Common myeloid progenitor, CD34-positive (primary cell): ENCODE data around the gene CBFA2T3.

ENCODE experiments used
- CTCF ChIA-PET: fragments of 350-600 bp; sonication (Branson Sonifier 250); formaldehyde crosslinking; loops from one replicate; lab custom pipeline; 2021; ENCODE audit warnings: antibody characterized with exemption; lab: Charles Lee
- POLR2A ChIA-PET: fragments of 350-600 bp; sonication (Branson Sonifier 250); formaldehyde crosslinking; loops from one replicate; lab custom pipeline; 2021; ENCODE audit warnings: antibody characterized with exemption; lab: Charles Lee
- DNase-seq, 3 donors: peaks; one replicate each; pipeline versions ENCODE4 v3.0.0 to v3.0.0-alpha.2; 2013
- H3K27ac ChIP-seq, 2 experiments: 1 replicate in 1 of 2; 2 replicates in 1 of 2; pipeline ENCODE4 v1.7.0; 2013; ENCODE audit warnings: inconsistent platforms in 2 of 2, low read length in 2 of 2, mild to moderate bottlenecking in 2 of 2, low read depth in 1 of 2, moderate library complexity in 1 of 2; ENCODE audit not compliant: severe bottlenecking in 2 of 2, insufficient read depth in 1 of 2, poor library complexity in 1 of 2
- H3K27me3 ChIP-seq, 5 experiments: replicated peaks in 2 of 5; 1 replicate in 3 of 5; 2 replicates in 2 of 5; pipeline versions ENCODE4 v1.6.1 to v1.7.0; 2013; ENCODE audit warnings: low read length in 4 of 5, mild to moderate bottlenecking in 2 of 5, moderate library complexity in 2 of 5, inconsistent platforms in 1 of 5; ENCODE audit not compliant: insufficient read depth in 5 of 5, control insufficient read depth in 4 of 5
- H3K36me3 ChIP-seq, 4 experiments: 1 replicate in 2 of 4; 2 replicates in 2 of 4; pipeline versions ENCODE4 v1.6.1 to v1.7.0; 2013; ENCODE audit warnings: low read length in 3 of 4, control low read depth in 1 of 4, mild to moderate bottlenecking in 1 of 4; ENCODE audit not compliant: control insufficient read depth in 4 of 4, insufficient read depth in 4 of 4
- H3K4me1 ChIP-seq, 4 experiments: 1 replicate in 3 of 4; 2 replicates in 1 of 4; pipeline versions ENCODE4 v1.6.1 to v1.7.1; 2013; ENCODE audit warnings: low read length in 3 of 4, mild to moderate bottlenecking in 3 of 4, control low read depth in 1 of 4, inconsistent platforms in 1 of 4, moderate library complexity in 1 of 4; ENCODE audit not compliant: control insufficient read depth in 4 of 4, insufficient read depth in 4 of 4; ENCODE audit errors: control extremely low read depth in 1 of 4
- H3K4me3 ChIP-seq, 7 experiments: 1 replicate in 4 of 7; 2 replicates in 3 of 7; pipeline versions ENCODE4 v1.5.1 to v1.7.0; 2013; ENCODE audit warnings: mild to moderate bottlenecking in 7 of 7, low read length in 6 of 7, moderate library complexity in 6 of 7, inconsistent platforms in 2 of 7, low read depth in 2 of 7, control low read depth in 1 of 7; ENCODE audit not compliant: insufficient read depth in 4 of 7, control insufficient read depth in 1 of 7; ENCODE audit errors: extremely low read depth in 1 of 7
- H3K9me3 ChIP-seq, 5 experiments: 1 replicate in 4 of 5; 2 replicates in 1 of 5; pipeline versions ENCODE4 v1.6.1 to v1.7.1; 2013; ENCODE audit warnings: low read length in 4 of 5, mild to moderate bottlenecking in 2 of 5, inconsistent platforms in 1 of 5, low read depth in 1 of 5, moderate library complexity in 1 of 5; ENCODE audit not compliant: control insufficient read depth in 4 of 5, insufficient read depth in 2 of 5; ENCODE audit errors: control extremely low read depth in 1 of 5
- WGBS: methylation state at CpG from one replicate; pipeline ENCODE4 v1.1.5; 2013; ENCODE audit not compliant: insufficient coverage; 5-methylcytosine and 5-hydroxymethylcytosine counted together

The CBFA2T3 gene

DNA sequence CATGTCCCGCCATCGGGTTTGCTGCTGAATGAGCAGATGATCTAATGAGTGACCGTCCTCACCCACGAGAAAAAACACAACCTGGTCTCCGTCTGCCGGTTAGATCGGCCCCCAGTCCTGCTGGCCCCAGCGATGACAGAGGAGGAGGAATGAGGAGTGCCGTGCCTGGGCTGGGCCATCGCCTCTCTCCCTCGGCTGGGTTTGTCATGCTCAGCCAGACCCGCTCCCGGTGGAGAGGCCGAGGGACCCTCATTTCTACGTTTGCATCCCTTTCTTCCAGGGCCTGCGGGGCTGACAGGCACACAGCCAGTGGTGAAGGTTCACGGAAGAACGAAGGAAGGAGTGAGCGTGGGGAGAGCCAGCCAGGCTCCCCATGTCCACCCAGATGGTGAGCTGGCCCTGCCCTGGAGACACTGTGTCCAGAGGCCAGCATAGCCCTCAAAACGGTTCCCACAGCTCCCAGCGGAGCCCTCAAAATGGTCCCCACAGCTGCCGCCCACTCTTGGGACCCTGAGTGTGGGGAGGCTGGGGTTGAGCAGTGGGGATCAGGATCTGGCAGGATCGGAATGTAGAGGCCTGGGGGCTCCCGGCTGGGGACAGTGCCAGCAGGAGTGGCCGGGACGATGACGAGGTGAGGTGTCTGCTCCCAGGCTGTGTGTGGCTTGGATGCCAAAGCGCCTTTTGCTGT lies 23.9 kb downstream of the CBFA2T3 start:
- no peaks in the 10 kb centered on the region for H3K27me3 ChIP-seq
- no peak overlapping the region for H3K4me3 ChIP-seq
- H3K9me3 ChIP-seq = no peaks in the 10 kb centered on the region
- WGBS = 98% methylated on average over 26 of the region's 28 CpGs
- peak overlapping the region in 1 of 2 experiments; percentile 54 for H3K27ac ChIP-seq
- no peak for DNase-seq
- H3K36me3 ChIP-seq = peaks cover 0 to 33% (median 14%) of the 10 kb centered on the region in 4 experiments
- peaks cover 0 to 27% (median 23%) of the 10 kb centered on the region in 4 experiments for H3K4me1 ChIP-seq
- CTCF ChIA-PET = no interaction called here
- POLR2A ChIA-PET = no interaction called here

DNA sequence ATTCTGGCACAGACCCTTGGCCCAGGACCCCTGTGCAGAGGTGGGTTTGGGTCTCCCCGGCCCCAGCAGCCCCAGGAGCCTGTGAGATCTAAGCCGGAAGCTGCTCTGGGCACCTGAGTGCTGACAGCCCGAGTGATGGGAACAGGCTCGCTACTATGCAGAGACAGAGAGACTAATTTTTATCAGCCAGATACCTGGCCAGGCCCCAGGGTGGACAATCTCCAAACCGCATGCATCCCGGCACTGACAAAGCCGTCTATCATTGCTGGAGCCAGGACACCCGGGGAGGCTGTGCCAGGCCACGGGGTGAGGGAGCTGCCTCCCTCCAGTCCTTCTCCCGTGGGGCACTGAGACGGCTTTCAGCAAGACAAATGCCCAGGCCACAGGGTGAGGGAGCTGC lies 25.0 kb downstream of the CBFA2T3 start:
- ChIA-PET POLR2A (no interaction called here), CTCF (no interaction called here)
- no peak overlapping the region for H3K27ac ChIP-seq
- H3K9me3 ChIP-seq = no peaks in the 10 kb centered on the region
- 92% methylated on average over 11 of the region's 11 CpGs for whole genome bisulfite sequencing
- H3K4me3 ChIP-seq = no peak overlapping the region
- peaks cover 3 to 32% (median 15%) of the 10 kb centered on the region in 4 experiments for H3K36me3 ChIP-seq
- no peak for DNase-seq
- H3K4me1 ChIP-seq = peaks cover 0 to 15% (median 13%) of the 10 kb centered on the region in 4 experiments
- no peaks in the 10 kb centered on the region for H3K27me3 ChIP-seq

DNA sequence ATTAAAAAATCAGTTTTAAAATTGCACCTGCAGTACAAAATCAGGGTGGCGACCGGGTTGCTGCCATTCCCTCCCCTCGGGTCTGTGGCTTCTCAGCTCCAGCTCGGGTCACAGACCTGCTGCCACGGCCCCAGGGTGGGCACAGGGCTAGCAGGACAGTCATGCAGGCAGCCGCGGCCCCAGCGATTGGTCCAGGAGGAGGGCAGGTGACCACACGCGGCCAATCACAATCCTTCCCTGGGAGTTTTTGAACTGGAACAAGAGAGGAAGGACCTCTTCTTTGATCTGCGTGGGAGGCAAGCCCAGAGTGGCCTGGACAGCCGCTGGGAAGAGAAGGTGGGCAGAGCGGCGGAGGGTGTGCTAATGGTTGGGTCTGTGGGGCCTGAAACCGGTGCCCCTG lies 25.5 kb downstream of the CBFA2T3 start:
- WGBS = 98% methylated on average over 14 of the region's 15 CpGs
- Histone ChIP-seq H3K9me3 (no peaks in the 10 kb centered on the region), H3K36me3 (peaks cover 3 to 30% (median 15%) of the 10 kb centered on the region in 4 experiments), H3K4me3 (no peak overlapping the region), H3K27ac (no peak overlapping the region), H3K4me1 (peaks cover 0 to 12% (median 9%) of the 10 kb centered on the region in 4 experiments), H3K27me3 (no peaks in the 10 kb centered on the region)
- ChIA-PET CTCF (no interaction called here), POLR2A (no interaction called here)
- DNase-seq = no peak

DNA sequence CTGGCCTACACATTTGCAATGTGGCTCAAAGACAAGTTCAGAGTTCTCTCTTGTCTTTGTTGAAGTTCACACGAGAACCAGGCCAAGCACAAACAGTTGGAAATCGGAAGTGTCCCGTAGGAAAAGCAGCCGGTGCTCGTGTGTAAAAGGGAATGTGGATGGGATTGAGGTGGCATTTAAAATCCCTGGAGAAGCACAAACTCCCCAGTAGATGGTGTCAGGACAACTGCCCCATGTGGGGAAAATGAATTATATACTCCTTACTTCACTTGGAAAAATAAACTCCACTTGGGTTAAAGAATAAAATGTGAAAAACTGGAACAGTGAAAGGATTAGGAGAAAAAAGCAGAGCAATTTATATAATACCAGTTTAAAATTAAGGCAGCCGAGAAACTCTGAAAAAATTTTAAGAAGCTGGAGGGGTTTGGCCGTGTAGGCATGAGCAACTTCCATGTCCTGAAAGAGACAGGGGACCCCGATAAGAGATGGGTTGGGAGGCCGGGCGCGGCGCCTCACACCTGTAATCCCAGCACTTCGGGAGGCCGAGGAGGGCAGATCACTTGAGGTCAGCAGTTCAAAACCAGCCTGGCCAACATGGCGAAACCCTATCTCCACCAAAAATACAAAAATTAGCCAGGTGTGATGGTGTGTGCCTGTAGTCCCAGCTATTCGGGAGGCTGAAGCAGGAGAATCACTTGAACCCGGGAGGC lies 28.1 kb downstream of the CBFA2T3 start:
- ChIA-PET POLR2A (no interaction called here), CTCF (interaction anchor here (1.0 kb wide), 1 partner anchor 8 kb away, joined by 3 read pairs; no protein-coding TSS in a partner anchor)
- DNase-seq = no peak
- 92% methylated on average over 10 of the region's 17 CpGs for WGBS
- H3K9me3 ChIP-seq = no peaks in the 10 kb centered on the region
- H3K4me1 ChIP-seq = peaks cover 0 to 20% (median 15%) of the 10 kb centered on the region in 4 experiments
- no peak overlapping the region for H3K4me3 ChIP-seq
- peaks cover 3 to 24% (median 15%) of the 10 kb centered on the region in 4 experiments for H3K36me3 ChIP-seq
- H3K27me3 ChIP-seq = no peaks in the 10 kb centered on the region
- H3K27ac ChIP-seq = no peak overlapping the region

DNA sequence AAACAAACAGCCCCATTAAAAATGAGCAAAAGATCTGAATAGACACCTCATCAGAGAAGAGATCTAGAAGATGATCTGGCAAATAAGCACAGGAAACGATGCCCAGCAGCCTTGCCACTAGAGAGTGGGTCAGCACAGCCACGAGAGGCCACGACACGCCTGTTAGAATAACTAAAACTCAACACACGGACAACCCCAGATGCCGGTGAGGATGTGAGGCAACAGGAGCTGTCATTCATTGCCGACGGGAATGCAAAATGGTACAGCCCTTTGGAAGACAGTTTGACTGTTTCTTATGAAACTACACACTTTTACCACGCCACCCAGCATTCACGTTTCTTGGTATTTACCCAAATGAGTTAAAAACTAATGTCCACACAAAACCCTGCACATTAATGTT lies 31.5 kb downstream of the CBFA2T3 start:
- peak overlapping the region in 1 of 7 experiments; percentile 25 for H3K4me3 ChIP-seq
- no peak for DNase-seq
- 63% methylated on average over 4 of the region's 10 CpGs for WGBS
- peak overlapping the region in 1 of 2 experiments; percentile 6 for H3K27ac ChIP-seq
- POLR2A ChIA-PET = interaction anchor here (0.6 kb wide), 1 partner anchor 23 kb away, joined by 3 read pairs; no protein-coding TSS in a partner anchor
- H3K36me3 ChIP-seq = peaks cover 3 to 27% (median 10%) of the 10 kb centered on the region in 4 experiments
- H3K9me3 ChIP-seq = no peaks in the 10 kb centered on the region
- CTCF ChIA-PET = interaction anchor here (2.1 kb wide), 1 partner anchor 210 kb away, joined by 8 read pairs; no protein-coding TSS in a partner anchor
- H3K4me1 ChIP-seq = peaks cover 0 to 37% (median 34%) of the 10 kb centered on the region in 4 experiments
- no peaks in the 10 kb centered on the region for H3K27me3 ChIP-seq

DNA sequence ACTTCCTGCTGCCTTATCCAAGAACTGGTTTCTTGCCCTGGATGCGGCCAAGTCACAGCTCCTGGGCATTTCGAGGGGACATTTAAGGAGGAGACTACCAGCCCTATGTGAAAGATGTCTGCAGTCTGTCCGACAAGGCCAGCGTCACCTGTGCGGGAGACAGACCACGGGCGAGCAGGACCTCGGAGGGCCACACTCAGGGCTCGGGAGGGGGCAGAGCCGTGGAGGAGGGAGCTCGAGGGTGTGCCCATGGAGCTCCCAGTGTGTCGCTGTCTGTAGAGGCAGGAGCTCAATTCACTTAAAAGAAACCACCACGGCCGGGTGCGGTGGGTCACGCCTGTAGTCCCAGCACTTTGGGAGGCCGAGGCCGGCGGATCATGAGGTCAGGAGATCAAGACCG lies 33.3 kb downstream of the CBFA2T3 start:
- H3K36me3 ChIP-seq = peaks cover 3 to 32% (median 8%) of the 10 kb centered on the region in 4 experiments
- H3K4me1 ChIP-seq = peaks cover 0 to 55% (median 49%) of the 10 kb centered on the region in 4 experiments
- H3K4me3 ChIP-seq = no peak overlapping the region
- no peaks in the 10 kb centered on the region for H3K27me3 ChIP-seq
- H3K9me3 ChIP-seq = no peaks in the 10 kb centered on the region
- ChIA-PET POLR2A (no interaction called here), CTCF (interaction anchor here (1.0 to 3.5 kb wide), 6 partner anchors 15 to 272 kb away, joined by 3 to 12 read pairs (median 4); no protein-coding TSS in a partner anchor)
- no peak overlapping the region for H3K27ac ChIP-seq
- over 99% methylated on average over 16 of the region's 20 CpGs for WGBS
- DNase-seq = no peak
